GM18508 (cell line): ENCODE results near the gene TMTC2.

ENCODE experiments used
- ATAC-seq: cut with Tn5 transposase; IDR thresholded peaks from one replicate; pipeline ENCODE4 v1.9.1; 2021; ENCODE audit warnings: moderate number of reproducible peaks; ENCODE audit not compliant: insufficient read depth, unreplicated experiment

Gene TMTC2

DNA sequence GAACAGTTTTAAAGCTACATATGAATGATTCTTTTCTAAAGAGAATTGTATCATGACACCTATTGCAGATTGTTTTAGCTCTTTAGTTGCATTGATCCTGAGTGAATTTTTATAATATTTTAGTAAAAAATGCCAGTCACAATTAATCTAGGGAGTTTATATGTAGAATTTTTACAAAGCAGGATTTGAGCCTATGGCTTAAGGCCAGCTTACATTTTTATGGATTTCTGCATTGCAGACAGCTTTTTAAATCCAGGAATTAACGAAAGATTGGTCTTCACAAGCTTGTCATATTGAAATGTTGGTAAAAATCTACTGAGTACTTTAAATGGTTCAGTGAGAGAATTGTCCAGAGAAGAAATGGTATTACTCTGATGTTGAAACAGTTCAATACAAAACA lies 358.0 kb downstream of the TMTC2 start:
- ATAC-seq, result no peak

DNA sequence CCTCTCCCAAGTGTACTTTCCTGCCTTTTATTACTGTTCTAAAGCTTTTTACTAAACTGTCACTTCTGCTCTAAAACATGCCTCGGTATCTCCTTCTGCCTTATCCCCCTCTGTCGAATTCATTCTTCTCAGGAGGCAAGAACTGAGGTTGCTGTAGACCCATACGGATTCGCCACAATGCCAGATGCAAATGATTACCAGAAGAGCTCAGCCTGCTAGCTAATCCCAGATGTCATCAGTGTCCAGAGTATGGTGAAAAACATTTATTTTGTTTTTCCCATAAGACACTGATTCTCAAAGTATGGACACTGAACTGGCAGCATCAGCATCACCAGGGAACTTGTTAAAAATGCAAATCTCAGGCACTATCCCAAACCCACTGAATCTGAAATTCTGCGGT lies 359.3 kb downstream of the TMTC2 start:
- no peak for ATAC-seq

DNA sequence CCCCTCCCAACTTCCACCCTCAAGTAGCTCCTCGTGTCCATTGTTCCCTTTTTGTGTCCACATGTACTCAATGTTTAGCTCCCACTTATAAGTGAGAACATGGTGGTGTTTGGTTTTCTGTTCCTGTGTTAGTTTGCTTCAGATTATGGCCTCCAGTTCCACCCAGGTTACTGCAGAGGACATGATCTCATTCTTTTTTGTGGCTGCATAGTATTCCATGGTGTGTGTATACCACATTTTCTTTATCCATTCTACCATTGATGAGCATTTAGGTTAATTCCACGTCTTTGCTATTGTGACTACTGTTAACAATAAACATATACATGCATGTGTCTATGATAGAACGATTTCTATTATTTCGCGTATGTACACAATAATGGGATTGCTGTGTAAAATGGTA lies 362.6 kb downstream of the TMTC2 start:
- ATAC-seq, result no peak

DNA sequence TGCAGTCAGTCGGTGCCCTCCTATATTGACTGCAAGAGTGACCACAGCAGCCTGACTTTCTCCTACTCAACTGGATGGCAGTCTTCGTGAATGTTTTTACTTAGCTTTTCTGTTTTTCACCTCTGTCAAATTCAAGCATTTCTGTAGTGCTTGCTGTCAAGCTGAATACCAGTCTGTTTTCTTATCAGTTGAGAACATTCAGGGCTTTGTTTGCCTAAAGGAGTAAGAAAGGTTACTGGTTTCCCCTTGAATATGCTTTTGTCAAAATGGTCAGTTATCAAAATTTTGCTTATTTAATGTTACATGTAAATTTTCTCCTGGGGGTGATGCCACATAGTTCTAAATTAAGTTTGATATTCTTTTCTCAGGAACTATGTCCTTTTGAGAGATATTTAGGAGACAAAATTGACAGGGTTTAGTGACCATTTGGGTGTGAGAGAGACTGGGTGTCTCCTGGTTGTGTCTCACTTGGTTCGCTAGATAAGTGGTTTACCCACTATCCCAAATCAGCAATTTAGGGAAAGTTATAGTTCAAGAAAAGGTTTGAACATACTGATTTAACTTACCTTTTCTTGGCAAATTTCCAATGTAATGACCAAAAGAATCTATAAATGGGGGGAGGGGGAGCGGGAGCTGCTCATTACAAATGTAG lies 366.3 kb downstream of the TMTC2 start:
- no peak for ATAC-seq

DNA sequence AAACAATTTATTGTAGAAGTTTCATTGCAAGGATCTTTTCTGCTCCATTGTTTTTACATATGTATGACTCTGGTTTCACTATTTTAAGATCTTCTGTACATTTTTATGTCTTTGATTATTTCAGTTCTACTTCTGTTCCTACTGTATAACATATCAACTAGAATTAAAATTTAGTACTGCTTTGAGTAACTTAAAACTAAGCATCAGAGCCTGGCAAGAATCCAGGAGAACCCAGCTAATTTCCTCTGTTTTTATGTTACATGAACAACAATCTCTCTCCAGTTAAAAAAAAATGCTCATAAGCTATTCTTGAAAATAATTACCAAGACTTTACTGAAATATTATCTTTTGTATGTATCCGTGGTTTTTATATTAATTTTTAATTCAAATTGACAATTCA lies 370.7 kb downstream of the TMTC2 start:
- no peak for ATAC-seq

DNA sequence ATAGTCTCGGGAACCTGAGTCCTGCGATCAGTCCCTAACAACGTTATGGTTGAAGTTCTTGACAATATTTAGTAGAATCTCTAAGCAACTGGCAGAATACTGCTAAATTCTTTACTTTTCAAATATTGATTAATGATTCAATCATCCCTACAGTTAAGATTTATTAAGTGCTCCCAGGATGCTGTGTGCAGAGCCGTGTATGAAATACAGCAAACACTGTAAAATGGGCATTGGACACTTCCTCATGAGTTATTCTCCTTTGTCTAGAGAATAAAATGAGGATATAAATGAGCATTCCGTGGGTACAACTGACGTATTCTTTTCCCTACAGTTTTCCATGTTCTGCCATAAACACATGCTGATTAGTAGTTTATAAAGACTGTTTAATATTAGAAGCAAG lies 372.4 kb downstream of the TMTC2 start:
- ATAC-seq, result no peak

DNA sequence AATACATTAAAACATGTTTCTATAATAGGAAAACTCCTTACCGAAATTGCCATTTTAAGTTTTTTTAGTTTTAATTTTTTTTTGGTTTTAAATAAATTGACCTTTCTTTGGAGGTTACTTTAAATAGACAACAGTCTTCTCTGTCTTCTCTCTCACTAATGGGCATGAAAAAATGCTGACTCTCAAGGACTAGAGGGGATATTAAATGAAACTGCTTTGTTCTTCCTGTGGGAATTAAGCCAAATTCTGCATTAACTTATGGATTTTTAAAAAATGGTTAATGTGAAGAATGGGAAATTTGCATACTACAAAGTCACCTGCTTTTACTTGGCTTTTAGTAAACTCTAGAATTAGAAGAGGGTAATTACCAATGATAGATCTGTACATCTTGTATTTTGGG lies 378.9 kb downstream of the TMTC2 start:
- ATAC-seq, result no peak

DNA sequence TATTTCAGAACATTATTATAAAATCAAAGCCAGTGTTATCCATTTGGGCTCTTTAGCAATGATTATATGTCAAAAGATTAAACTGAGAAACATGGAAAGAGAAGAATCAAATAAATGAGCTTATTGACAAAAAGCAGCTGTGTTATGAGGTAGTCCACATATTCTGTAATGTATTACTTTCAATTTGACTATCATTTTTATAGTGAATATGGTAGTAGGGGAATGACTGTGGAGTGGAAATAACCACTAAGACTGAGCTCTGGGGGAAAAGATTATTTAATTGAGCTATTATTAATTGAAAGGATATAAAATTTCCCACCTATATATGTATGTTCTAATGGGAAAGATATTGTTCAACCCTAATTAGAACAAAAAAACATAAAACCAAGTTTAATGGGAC lies 381.3 kb downstream of the TMTC2 start:
- peak; percentile 82 for ATAC-seq

DNA sequence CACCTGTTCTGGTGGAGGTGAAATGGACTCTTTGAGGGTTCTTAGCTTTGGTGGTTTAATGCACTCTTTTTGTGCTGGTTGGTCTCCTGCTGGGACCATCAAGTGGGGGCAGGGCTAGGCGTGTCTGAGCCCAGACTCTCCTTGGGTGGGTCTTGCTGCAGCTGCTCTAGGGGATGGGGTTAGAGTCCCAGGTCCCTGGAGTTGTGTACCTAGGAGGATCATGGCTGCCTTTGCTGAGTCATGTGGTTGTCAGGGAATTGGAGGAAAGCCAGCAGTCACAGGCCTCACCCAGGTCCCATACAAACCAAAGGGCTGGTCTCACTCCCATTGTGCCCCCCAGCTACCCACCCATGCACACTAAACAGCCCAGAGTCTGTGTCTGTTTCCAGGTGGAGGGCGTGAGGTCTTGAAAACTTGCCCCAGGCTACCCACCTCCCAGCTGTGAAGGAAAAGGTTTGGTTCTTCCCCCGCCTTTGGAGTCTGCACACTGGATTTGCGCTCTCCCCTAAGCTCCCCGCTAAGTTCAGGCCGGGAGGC lies 387.7 kb downstream of the TMTC2 start:
- no peak for ATAC-seq

DNA sequence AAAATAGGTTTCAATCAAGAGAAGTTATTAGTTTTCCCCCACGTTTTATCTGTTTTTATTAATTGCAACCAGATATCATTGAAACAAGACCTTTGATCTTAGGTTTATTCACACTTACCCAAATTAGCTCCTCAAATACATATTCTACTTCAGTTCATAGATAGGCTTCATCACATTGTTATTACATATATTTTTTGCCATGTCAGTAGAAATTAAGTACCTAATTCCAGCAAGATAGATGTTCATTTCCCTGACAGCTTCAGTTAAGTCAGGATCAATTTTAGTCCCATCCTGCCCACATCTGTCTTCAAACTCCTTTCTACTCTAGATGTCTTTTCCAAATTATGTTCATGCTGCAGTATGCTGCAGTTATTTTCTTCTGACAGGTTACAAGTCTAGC lies 388.8 kb downstream of the TMTC2 start:
- ATAC-seq, result no peak

DNA sequence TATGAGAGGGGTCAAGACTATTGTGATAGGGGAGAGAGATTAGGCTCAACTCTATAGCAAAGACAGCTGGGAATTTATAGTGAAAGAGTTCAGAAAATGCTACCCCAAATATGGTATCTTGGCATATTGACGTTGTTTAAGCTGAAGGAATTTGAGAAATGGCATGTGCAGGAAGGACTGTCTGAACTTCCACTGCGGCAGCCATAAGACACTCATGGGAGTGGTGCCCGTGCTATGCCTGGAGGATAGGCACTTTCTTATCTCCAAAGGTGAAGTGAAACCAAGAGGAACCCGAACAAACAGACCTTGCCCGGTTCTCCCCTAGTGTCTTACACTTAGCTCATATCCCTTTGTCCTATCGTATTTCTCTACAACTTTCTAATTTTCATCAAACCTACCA lies 390.3 kb downstream of the TMTC2 start:
- no peak for ATAC-seq

DNA sequence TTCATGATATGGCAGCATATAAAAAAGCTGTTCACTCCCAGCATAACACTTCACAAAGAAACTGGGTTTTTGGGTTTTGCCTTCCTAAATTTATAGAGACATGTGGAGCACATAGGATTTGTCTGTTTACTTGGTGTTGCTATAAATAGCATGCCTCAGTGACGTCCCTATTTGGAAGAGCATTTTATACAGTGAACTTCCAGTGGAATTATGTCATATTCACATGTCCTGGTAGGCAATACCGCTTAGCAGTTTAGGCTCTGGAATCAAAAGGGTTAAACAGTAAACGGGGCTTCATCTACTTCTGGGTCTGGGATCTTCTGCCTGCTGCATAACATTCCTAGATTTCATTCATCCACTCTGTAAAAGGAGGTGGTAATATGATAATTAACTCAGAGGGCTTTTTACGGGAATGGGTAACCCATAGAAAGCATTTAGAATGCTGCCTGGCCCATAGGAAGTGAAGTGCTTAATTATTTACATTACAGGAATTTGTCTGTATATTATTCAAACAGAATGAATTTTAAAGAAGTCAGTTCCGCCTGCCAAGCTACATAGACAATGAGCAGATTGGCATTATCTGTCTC lies 396.1 kb downstream of the TMTC2 start:
- no peak for ATAC-seq

DNA sequence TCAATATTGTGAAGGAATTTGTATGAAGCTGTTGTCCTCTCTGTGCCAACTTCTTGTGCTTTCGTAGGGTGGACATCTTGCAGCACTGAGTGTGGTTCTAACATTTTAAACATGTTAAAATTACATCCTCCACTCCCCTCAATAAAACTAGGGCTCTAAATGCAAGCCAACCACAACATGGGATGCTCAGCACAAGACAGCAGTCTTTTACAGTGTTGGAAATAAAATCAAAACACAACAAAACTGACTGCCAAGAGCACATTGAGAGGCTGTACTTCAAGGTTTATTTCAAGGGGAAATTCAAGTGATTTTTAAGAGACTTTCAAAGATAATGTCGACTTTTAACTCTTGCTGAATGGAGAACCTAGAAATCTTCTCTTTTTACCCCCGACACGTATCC lies 396.9 kb downstream of the TMTC2 start:
- ATAC-seq, result no peak

DNA sequence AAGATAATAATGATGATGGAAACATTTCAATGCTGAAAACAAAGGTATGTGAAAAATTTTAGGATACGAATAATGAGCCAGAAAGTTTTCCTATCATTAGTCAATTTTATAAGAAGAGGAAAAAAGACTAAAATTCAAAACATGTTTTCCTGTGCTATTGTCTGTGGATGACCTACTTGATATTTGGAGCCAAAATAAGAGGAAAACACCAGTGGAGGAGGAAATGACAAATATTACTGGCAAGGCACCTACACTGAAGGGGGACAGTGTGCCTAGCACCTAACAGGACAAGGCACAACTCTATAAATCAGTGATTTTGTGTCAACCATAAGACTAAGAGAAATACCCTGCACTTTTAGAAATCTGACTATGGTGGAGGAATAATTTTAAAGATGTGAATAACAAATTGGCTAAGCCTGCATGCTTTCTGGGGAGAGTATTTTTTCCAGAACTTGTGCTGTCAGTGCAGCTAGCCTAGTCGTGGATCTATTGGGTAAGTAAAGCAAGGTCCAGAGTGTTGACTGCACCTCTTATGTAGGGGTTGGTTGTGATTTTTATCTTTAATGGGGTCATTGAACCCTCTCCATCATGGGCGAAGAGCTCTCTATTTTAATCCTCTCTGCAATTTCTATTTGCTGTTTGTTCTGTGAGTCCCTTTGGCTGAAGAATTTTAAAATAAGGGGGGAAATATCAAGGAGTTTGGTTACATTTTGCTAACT lies 398.0 kb downstream of the TMTC2 start:
- ATAC-seq, result no peak

DNA sequence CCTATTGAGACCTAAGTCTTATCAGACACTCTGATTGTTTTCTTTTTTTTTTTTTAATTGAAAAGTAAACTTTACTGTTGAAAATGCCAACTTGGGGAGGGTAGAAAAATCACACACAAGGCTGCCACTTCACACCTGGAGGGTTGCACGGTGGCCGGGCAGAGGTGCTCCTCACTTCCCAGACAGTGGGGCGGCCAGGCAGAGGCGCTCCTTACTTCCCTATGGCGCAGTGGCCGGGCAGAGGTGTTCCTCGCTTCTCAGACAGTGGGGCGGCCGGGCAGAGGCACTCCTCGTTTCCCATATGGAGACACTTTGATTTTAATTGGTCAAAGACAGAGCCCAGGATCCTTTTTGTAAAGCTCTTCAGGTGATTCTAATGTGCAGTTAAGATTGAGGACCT lies 399.3 kb downstream of the TMTC2 start:
- ATAC-seq, result no peak

DNA sequence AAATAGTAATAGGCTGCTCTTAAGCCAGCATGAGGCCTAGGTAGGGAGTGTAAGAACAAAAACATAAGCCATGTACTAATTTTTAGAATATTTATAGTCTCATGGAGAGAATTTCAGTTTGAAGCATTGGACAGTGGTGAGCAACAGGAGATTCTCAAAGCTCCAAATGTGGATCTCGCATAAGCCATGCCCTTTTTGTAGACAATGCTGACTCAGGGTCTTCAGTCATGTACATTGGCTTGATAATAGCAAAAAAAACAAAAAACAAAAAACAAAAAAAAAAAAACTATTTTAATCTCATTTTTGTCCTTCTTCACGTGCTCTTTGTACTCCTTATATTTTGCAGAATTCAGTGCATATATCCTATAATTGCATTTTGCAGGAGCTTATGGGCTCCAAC lies 402.9 kb downstream of the TMTC2 start:
- no peak for ATAC-seq

DNA sequence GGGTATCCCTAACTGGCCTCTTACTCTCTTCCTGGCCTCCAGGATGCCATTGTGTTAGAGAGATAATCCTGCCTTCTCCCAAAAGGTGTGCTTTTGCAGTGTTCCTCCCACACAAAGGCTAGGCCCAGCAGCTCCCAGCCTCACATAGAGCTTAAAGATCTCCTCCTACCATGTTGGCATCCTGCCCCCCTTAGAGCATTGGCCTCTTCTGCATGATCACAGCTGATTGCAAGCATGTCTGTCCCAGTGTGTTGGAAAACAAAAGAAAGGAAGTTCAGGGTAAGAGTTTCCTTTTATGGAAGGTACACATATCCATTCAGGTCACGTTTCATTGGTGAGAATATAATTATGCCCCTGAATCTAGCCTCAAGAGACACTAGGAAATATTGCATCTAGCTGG lies 405.4 kb downstream of the TMTC2 start:
- no peak for ATAC-seq

DNA sequence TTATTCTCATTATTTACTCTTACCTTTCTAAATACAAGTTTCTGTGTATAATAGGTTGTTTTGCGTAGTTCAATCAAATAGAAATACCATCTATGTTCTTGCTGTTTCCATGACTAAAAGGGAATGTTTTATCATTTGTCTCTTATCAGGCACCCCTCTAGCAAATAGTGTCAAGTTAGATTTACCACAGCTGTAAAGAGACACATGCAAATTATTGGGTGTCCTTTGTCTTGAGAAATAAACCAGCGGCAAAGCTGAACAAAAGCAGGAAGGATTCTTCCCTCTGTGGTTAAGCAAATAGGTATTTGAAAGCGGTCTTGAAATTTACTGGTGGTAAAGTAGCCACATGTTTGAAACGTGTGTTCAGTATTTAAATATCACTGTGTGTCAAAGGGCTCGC lies 405.9 kb downstream of the TMTC2 start:
- no peak for ATAC-seq

DNA sequence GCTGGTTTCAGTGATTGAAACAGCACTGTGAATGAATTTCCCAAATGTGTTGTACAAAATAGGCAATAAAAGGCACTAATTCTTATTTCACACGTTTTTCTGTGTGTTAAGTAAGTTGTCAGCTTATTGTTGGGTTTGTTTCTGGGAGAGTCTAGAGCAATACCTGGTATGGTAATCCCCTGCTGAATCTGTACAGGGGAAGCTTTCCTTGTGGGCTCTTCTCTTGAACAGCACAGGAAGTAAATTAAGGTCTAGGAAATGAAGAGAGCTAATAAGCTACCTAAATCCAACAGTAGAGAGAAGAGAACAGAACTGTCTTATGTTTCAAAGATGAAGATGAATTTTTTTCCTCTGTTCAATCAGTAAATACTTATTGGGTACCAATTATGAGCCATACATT lies 406.7 kb downstream of the TMTC2 start:
- no peak for ATAC-seq

DNA sequence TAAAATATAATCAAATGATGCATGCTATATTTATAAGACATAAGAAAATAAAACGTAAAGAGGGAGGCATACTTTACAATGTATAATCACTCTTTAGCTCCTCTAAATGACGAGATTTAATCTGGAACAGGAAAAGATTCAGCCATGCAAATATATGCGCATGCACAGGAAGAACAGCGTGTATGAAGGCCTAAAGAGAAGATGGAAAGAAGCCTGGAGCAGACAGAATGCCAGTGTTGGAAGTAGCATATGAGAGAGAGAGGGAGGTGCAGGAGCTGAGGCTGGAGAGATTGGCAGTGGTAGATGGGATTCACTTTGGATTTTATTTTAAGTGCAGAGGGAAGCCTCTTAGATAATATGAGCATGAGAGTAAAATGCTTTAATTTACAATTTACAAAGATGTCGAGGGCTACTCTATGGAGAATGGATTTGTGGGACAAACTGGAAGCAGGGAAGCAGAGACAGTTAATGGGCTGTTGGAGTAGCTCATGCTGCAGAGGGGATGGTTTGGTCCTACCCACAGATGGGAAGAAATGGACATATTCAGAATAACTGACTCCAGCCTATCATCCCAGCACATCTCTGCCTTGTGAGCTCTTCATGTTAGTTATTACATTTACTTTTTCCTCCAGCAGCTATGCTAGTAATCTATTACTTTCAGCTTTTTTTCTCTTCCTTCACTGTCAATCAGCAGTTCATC lies 411.1 kb downstream of the TMTC2 start:
- no peak for ATAC-seq

DNA sequence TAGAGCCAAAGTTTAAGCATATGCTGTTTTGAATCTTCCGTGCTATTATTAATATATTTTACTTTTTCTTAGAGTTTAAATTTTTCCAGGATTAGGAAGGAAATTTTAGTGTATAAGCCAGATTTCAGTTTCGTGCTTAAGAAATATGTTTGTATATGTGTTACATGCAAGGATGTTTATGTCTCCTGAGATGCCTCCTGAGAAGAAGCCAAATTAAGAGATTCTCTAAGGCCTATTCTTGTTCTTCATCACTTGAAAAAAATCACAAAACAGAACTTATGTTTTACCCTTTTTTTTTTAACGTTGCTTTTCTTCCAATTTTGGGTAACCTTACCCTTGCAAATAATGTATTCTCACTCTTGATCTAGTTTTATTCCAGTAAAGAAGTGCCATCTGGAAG lies 412.7 kb downstream of the TMTC2 start:
- ATAC-seq, result no peak
